Measurements from ENCODE around the gene HUNK. TPM values are rescaled to one million over a fixed set of nuclear protein-coding genes. Genes with fewer than 3 reads are reported as not detected.

Gene HUNK
- under 0.01 TPM in 1 of 2 replicates, not detected in the other for total RNA-seq

DNA sequence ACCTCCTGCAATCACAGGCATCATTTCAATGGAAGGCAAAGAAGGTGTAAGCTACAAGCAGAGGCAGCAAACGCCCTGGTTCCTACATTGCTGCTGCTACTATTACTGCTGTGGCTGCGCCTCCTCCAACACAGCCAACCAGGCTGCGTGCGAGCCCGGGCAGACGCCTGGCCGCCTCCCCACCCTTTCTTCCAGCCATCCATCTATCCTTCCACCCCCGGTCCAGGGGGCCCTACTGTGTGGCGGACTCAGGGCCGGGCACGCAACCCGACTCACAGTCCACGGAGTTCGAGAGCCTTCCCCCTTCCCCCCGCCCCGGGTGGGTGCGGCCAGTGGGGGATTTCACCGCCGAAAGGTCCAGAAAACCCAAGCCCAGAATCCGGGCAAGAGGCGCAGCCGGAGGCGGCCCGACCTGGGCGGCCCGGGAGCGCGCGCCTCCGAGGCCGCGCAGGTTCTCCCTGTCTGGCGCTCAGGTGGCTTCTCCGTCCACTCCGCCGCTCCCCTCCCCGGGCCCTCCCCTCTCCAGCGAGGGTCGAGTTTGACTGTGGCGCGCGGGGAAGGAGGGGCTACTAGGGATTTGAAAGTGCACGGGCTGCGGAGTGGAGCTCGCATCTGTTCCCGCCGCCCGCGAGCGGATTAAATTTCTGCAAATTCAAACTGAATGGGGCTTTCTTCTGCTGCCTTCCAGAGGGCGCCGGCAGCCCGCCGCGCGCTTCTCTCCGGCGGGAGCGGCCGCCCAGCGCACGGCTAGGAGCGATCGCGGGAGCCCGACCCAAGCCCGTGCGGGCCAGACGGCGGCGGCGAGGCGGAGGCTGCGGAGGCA lies at the start of gene HUNK:
HUNK (plus strand) TSS at position 569 of the 823 bp plus-strand sequence. CDS start 655 bp downstream, outside the sequence.

Other genes with a start within 250 kb of the HUNK start
- gene SOD1, start 213.3 kb upstream of the HUNK start, total RNA-seq, result 190 and 204 TPM in 2 replicates
- 3.7 and 12.0 TPM in 2 replicates for gene SCAF4, start 140.9 kb upstream of the HUNK start, total RNA-seq